ENCODE measurements around the gene XRCC5. TPM values are rescaled to one million over a fixed set of nuclear protein-coding genes. Genes with fewer than 3 reads are reported as not detected.

The XRCC5 gene
- polyA plus RNA-seq, 2 donors: 57.9 to 100 TPM

GRCh38 chr2:216083464-216084281 is 25.5 kb upstream of the XRCC5 start:
- H3K4me1 ChIP-seq (ENCODE audit: control insufficient read depth in 2 of 2, insufficient read depth in 2 of 2, low read length in 1 of 2): peaks cover 0 to 4% of the 10 kb centered on the region in 2 donors
- H3K27ac ChIP-seq (ENCODE audit: low read depth in 2 of 2, low read length in 1 of 2): no peak overlapping the region
- H3K27me3 ChIP-seq (ENCODE audit: control insufficient read depth in 1 of 2, insufficient read depth in 2 of 2, low read length in 2 of 2): peaks cover 0 to 2% of the 10 kb centered on the region in 2 donors
- 90 to 92% methylated on average over 11 of the region's 11 CpGs for WGBS, 2 donors
- no peaks in the 10 kb centered on the region for H3K9me3 ChIP-seq (ENCODE audit: control insufficient read depth in 2 of 2, insufficient read depth in 1 of 2, low read depth in 1 of 2, low read length in 1 of 2)
- H3K4me3 ChIP-seq (ENCODE audit: low read depth in 1 of 2, low read length in 2 of 2): no peak overlapping the region
- no peaks in the 10 kb centered on the region for H3K36me3 ChIP-seq (ENCODE audit: control insufficient read depth in 2 of 2, insufficient read depth in 2 of 2, low read length in 1 of 2)

DNA sequence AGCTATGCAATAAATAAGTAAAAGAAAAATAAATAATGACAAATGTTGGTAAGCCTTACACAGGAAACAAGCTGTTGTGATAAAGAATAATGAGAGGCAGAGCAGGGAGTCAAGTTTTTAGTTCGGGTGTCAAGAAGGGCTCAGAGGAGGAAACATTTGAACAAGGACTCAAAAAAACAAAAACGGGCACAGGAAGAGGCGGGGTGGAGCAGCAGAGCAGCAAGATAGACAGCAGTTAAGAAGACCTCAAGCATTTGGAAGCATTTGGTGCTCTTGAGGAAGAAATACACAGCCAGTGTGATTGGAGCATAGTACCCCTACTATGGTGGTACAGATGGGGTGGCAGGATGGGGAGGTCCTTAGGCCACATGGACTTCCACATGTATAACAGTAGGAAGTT is 24.6 kb upstream of the XRCC5 start:
- peaks cover 0 to 4% of the 10 kb centered on the region in 2 donors for H3K4me1 ChIP-seq (ENCODE audit: control insufficient read depth in 2 of 2, insufficient read depth in 2 of 2, low read length in 1 of 2)
- no peaks in the 10 kb centered on the region for H3K36me3 ChIP-seq (ENCODE audit: control insufficient read depth in 2 of 2, insufficient read depth in 2 of 2, low read length in 1 of 2)
- 75 to 76% methylated on average over 3 of the region's 3 CpGs for WGBS, 2 donors
- no peaks in the 10 kb centered on the region for H3K9me3 ChIP-seq (ENCODE audit: control insufficient read depth in 2 of 2, insufficient read depth in 1 of 2, low read depth in 1 of 2, low read length in 1 of 2)
- H3K27me3 ChIP-seq (ENCODE audit: control insufficient read depth in 1 of 2, insufficient read depth in 2 of 2, low read length in 2 of 2): peaks cover 0 to 2% of the 10 kb centered on the region in 2 donors
- no peak overlapping the region for H3K4me3 ChIP-seq (ENCODE audit: low read depth in 1 of 2, low read length in 2 of 2)
- no peak overlapping the region for H3K27ac ChIP-seq (ENCODE audit: low read depth in 2 of 2, low read length in 1 of 2)

- no peaks in the 10 kb centered on the region for H3K9me3 ChIP-seq (ENCODE audit: control insufficient read depth in 2 of 2, insufficient read depth in 1 of 2, low read depth in 1 of 2, low read length in 1 of 2)
- H3K36me3 ChIP-seq (ENCODE audit: control insufficient read depth in 2 of 2, insufficient read depth in 2 of 2, low read length in 1 of 2): no peaks in the 10 kb centered on the region
- peaks cover 0 to 2% of the 10 kb centered on the region in 2 donors for H3K27me3 ChIP-seq (ENCODE audit: control insufficient read depth in 1 of 2, insufficient read depth in 2 of 2, low read length in 2 of 2)
- peaks cover 0 to 2% of the 10 kb centered on the region in 2 donors for H3K4me1 ChIP-seq (ENCODE audit: control insufficient read depth in 2 of 2, insufficient read depth in 2 of 2, low read length in 1 of 2)
- no peak overlapping the region for H3K4me3 ChIP-seq (ENCODE audit: low read depth in 1 of 2, low read length in 2 of 2)
- no peak overlapping the region for H3K27ac ChIP-seq (ENCODE audit: low read depth in 2 of 2, low read length in 1 of 2)
- WGBS, 2 donors: 78 to 95% methylated on average over 2 of the region's 2 CpGs
These were observed 22.8 kb upstream of the XRCC5 start for GRCh38 chr2:216086207-216086893.

DNA sequence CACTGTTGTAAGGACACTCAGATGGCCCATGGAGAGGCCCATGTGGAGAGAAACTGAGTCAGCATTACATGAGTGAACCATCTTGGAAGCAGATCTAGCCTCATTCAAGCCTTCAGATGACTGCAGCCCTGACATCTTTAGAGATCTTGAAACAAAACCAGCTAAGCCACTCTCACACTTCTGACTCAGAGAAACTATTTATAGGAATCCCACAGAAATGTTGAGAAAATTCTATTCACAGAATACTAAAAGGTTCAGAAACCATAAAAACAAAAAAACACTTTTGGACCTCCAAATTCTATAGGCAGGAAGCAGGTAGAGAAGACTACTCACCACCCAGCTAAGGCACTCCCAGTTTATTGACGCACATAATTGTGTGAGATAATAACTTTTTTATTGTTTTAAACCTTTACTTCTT is 18.8 kb upstream of the XRCC5 start:
- 92 to 97% methylated on average over 1 of the region's 1 CpG for WGBS, 2 donors
- no peak overlapping the region for H3K4me3 ChIP-seq (ENCODE audit: low read depth in 1 of 2, low read length in 2 of 2)
- no peak overlapping the region for H3K27ac ChIP-seq (ENCODE audit: low read depth in 2 of 2, low read length in 1 of 2)
- H3K36me3 ChIP-seq (ENCODE audit: control insufficient read depth in 2 of 2, insufficient read depth in 2 of 2, low read length in 1 of 2): no peaks in the 10 kb centered on the region
- H3K9me3 ChIP-seq (ENCODE audit: control insufficient read depth in 2 of 2, insufficient read depth in 1 of 2, low read depth in 1 of 2, low read length in 1 of 2): no peaks in the 10 kb centered on the region
- H3K27me3 ChIP-seq (ENCODE audit: control insufficient read depth in 1 of 2, insufficient read depth in 2 of 2, low read length in 2 of 2): peaks cover 0 to 2% of the 10 kb centered on the region in 2 donors
- H3K4me1 ChIP-seq (ENCODE audit: control insufficient read depth in 2 of 2, insufficient read depth in 2 of 2, low read length in 1 of 2): no peaks in the 10 kb centered on the region

DNA sequence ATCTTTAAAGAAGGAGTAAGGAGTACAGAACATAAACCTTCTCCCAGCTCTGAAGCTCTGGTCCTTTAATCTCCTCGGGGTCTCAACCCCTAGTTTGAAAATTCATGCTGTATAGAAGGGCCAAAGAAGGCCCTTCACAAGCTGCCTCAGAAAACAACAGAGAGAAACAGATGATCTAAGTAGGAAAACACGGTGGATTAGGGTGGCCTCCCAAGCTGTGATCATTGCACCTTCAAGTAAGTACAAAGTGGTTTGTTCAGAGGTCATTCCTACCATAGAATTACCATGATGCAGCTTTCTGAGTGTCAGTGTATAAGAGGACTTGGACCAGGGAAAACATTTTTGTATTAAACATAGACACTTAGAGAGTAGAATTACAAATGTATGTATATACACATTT is 16.5 kb upstream of the XRCC5 start:
- Histone ChIP-seq H3K4me1 (ENCODE audit: control insufficient read depth in 2 of 2, insufficient read depth in 2 of 2, low read length in 1 of 2) (no peaks in the 10 kb centered on the region), H3K36me3 (ENCODE audit: control insufficient read depth in 2 of 2, insufficient read depth in 2 of 2, low read length in 1 of 2) (no peaks in the 10 kb centered on the region), H3K9me3 (ENCODE audit: control insufficient read depth in 2 of 2, insufficient read depth in 1 of 2, low read depth in 1 of 2, low read length in 1 of 2) (no peaks in the 10 kb centered on the region), H3K27ac (ENCODE audit: low read depth in 2 of 2, low read length in 1 of 2) (no peak overlapping the region), H3K27me3 (ENCODE audit: control insufficient read depth in 1 of 2, insufficient read depth in 2 of 2, low read length in 2 of 2) (no peaks in the 10 kb centered on the region), H3K4me3 (ENCODE audit: low read depth in 1 of 2, low read length in 2 of 2) (no peak overlapping the region)
- 79 to 86% methylated on average over 2 of the region's 2 CpGs for WGBS, 2 donors

DNA sequence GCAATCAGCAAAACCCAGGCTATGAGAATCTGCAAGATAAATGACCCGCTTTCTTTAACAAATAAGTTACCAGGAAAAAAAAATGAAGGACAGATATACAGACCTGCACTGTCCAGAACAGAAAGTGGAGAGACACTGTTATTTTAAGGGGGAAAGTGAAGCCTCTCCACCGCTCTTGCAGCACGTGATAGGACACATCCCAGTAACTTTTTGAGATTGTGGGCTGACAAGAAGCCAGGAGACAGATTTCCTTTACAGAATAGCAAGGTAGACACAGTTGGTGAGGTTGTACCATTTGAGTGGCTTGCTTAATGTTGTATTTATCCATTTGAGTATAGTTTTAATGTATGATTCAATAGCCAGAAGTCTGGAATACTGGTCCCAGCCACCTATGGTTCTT is 14.4 kb upstream of the XRCC5 start:
- 88% methylated on average over 3 of the region's 3 CpGs for WGBS, 2 donors
- H3K27ac ChIP-seq (ENCODE audit: low read depth in 2 of 2, low read length in 1 of 2): no peak overlapping the region
- H3K4me3 ChIP-seq (ENCODE audit: low read depth in 1 of 2, low read length in 2 of 2): no peak overlapping the region
- H3K27me3 ChIP-seq (ENCODE audit: control insufficient read depth in 1 of 2, insufficient read depth in 2 of 2, low read length in 2 of 2): no peaks in the 10 kb centered on the region
- no peaks in the 10 kb centered on the region for H3K9me3 ChIP-seq (ENCODE audit: control insufficient read depth in 2 of 2, insufficient read depth in 1 of 2, low read depth in 1 of 2, low read length in 1 of 2)
- no peaks in the 10 kb centered on the region for H3K36me3 ChIP-seq (ENCODE audit: control insufficient read depth in 2 of 2, insufficient read depth in 2 of 2, low read length in 1 of 2)
- H3K4me1 ChIP-seq (ENCODE audit: control insufficient read depth in 2 of 2, insufficient read depth in 2 of 2, low read length in 1 of 2): no peaks in the 10 kb centered on the region

- H3K4me3 ChIP-seq (ENCODE audit: low read depth in 1 of 2, low read length in 2 of 2): no peak overlapping the region
- H3K27ac ChIP-seq (ENCODE audit: low read depth in 2 of 2, low read length in 1 of 2): no peak overlapping the region
- WGBS, 2 donors: 93 to 96% methylated on average over 9 of the region's 9 CpGs
- no peaks in the 10 kb centered on the region for H3K9me3 ChIP-seq (ENCODE audit: control insufficient read depth in 2 of 2, insufficient read depth in 1 of 2, low read depth in 1 of 2, low read length in 1 of 2)
- no peaks in the 10 kb centered on the region for H3K27me3 ChIP-seq (ENCODE audit: control insufficient read depth in 1 of 2, insufficient read depth in 2 of 2, low read length in 2 of 2)
- no peaks in the 10 kb centered on the region for H3K4me1 ChIP-seq (ENCODE audit: control insufficient read depth in 2 of 2, insufficient read depth in 2 of 2, low read length in 1 of 2)
- no peaks in the 10 kb centered on the region for H3K36me3 ChIP-seq (ENCODE audit: control insufficient read depth in 2 of 2, insufficient read depth in 2 of 2, low read length in 1 of 2)
These were observed 10.5 kb upstream of the XRCC5 start for GRCh38 chr2:216098421-216099334.

DNA sequence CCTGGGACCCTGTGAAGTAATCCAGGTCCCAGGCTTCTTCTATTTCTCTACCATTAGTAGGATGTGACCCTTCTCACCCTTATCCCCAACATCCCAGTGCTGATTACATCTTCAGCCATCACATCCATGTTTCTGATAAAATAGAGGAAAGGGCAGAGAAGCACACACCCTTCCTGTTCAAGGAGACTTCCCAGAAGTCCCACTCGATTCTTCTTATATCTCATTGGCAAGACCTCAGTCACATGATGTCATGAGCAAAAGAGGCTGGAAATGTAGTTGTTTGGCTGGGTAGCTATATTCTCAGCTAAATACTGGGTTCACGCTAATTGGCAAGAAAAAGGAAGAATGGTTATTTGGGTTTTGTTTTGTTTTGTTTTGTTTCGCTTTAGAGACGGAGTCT is 8.0 kb upstream of the XRCC5 start:
- H3K27me3 ChIP-seq (ENCODE audit: control insufficient read depth in 1 of 2, insufficient read depth in 2 of 2, low read length in 2 of 2): no peaks in the 10 kb centered on the region
- no peaks in the 10 kb centered on the region for H3K36me3 ChIP-seq (ENCODE audit: control insufficient read depth in 2 of 2, insufficient read depth in 2 of 2, low read length in 1 of 2)
- H3K9me3 ChIP-seq (ENCODE audit: control insufficient read depth in 2 of 2, insufficient read depth in 1 of 2, low read depth in 1 of 2, low read length in 1 of 2): no peaks in the 10 kb centered on the region
- H3K4me1 ChIP-seq (ENCODE audit: control insufficient read depth in 2 of 2, insufficient read depth in 2 of 2, low read length in 1 of 2): no peaks in the 10 kb centered on the region
- H3K4me3 ChIP-seq (ENCODE audit: low read depth in 1 of 2, low read length in 2 of 2): no peak overlapping the region
- 87 to 90% methylated on average over 4 of the region's 4 CpGs for WGBS, 2 donors
- no peak overlapping the region for H3K27ac ChIP-seq (ENCODE audit: low read depth in 2 of 2, low read length in 1 of 2)

DNA sequence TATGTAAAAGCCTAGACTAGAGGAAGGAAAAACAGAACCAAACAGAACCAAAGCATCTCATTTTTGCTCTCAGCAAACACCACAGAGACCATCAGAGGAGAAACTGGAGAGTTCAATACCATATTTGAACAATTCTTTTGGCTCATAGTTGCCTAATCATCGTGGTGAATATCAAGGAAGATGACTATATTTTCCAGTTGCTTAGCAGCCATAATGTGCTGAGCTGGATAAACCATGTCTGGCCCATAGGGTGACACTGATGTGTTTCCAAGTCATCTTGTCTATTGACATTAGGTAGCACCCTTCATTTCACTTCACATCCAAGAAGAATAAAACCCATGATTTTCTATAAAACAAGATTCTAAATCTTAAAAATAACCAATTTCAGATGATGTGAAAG is 5.9 kb upstream of the XRCC5 start:
- no peaks in the 10 kb centered on the region for H3K9me3 ChIP-seq (ENCODE audit: control insufficient read depth in 2 of 2, insufficient read depth in 1 of 2, low read depth in 1 of 2, low read length in 1 of 2)
- no peak overlapping the region for H3K27ac ChIP-seq (ENCODE audit: low read depth in 2 of 2, low read length in 1 of 2)
- WGBS, 2 donors: 48 to 62% methylated on average over 1 of the region's 1 CpG
- no peak overlapping the region for H3K4me3 ChIP-seq (ENCODE audit: low read depth in 1 of 2, low read length in 2 of 2)
- H3K4me1 ChIP-seq (ENCODE audit: control insufficient read depth in 2 of 2, insufficient read depth in 2 of 2, low read length in 1 of 2): no peaks in the 10 kb centered on the region
- H3K27me3 ChIP-seq (ENCODE audit: control insufficient read depth in 1 of 2, insufficient read depth in 2 of 2, low read length in 2 of 2): no peaks in the 10 kb centered on the region
- no peaks in the 10 kb centered on the region for H3K36me3 ChIP-seq (ENCODE audit: control insufficient read depth in 2 of 2, insufficient read depth in 2 of 2, low read length in 1 of 2)
